Endothelial cell of umbilical vein (primary cell): ENCODE measurements around the gene NLRP4.

Source experiments
- EZH2 ChIP-seq: IDR thresholded peaks from 2 replicates; pipeline ENCODE4 v1.6.1; 2012; ENCODE audit warnings: borderline replicate concordance, low read depth, mild to moderate bottlenecking, moderate library complexity, low read length, inconsistent platforms; ENCODE audit not compliant: severe bottlenecking
- FOS ChIP-seq: IDR thresholded peaks from 2 replicates; pipeline ENCODE4 v1.6.1; 2011; ENCODE audit warnings: mild to moderate bottlenecking, low read length, moderate library complexity, borderline replicate concordance; ENCODE audit not compliant: insufficient read depth
- GATA2 ChIP-seq: IDR thresholded peaks from 2 replicates; pipeline ENCODE4 v1.7.0; 2011; ENCODE audit warnings: low read depth, mild to moderate bottlenecking, moderate library complexity, mixed read lengths, low read length; ENCODE audit not compliant: insufficient read length, insufficient read depth
- JUN ChIP-seq: IDR thresholded peaks from 2 replicates; pipeline ENCODE4 v1.6.1; 2011; ENCODE audit warnings: borderline replicate concordance, low read depth; ENCODE audit not compliant: insufficient read length, insufficient read depth
- MYC ChIP-seq: IDR thresholded peaks from one replicate; pipeline ENCODE4 v1.6.1; 2011; ENCODE audit warnings: mild to moderate bottlenecking, low read depth, low read length
- POLR2A ChIP-seq: IDR thresholded peaks from 2 replicates; pipeline ENCODE4 v1.6.1; 2012; ENCODE audit warnings: low read depth, mild to moderate bottlenecking, control low read depth, low read length
- POLR2AphosphoS5 ChIP-seq: IDR thresholded peaks from 2 replicates; pipeline ENCODE4 v1.6.1; 2012; ENCODE audit warnings: low read depth, mild to moderate bottlenecking, control low read depth, low read length, moderate library complexity; ENCODE audit not compliant: insufficient read depth
- TF ChIP-seq, protein P1 (sequence below), 2 donors: IDR thresholded peaks; 1 replicate in 1 of 2; 2 replicates in 1 of 2; pipeline ENCODE4 v1.5.1; 2011; ENCODE audit warnings: low read length in 2 of 2, mild to moderate bottlenecking in 2 of 2, moderate library complexity in 2 of 2, control low read depth in 1 of 2, inconsistent platforms in 1 of 2, low read depth in 1 of 2; ENCODE audit not compliant: insufficient read depth in 1 of 2; ENCODE audit errors: extremely low read depth in 1 of 2
- TF ChIP-seq, protein P2 (sequence below): IDR thresholded peaks from 2 replicates; pipeline ENCODE4 v1.6.1; 2011; ENCODE audit not compliant: insufficient read depth, insufficient read length

DNA sequence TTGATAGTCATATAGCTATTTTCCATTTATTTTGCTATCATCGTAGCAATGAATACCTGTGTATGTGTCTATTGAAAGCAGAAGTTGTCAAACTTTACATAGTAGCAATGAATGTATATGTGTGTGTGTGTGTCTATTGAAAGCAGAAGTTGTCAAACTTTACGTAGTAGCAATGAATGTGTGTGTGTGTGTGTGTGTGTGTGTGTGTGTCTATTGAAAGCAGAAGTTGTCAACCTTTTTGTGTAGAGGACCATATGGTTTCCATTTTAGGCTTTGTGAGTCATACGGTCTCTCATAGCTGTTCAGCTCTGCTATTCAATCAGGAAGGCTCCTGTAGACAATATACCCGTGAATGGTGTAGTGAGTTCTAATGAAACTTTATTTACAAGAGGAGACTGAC is 20.8 kb downstream of the NLRP4 start:
- TF ChIP-seq, protein P1, sequence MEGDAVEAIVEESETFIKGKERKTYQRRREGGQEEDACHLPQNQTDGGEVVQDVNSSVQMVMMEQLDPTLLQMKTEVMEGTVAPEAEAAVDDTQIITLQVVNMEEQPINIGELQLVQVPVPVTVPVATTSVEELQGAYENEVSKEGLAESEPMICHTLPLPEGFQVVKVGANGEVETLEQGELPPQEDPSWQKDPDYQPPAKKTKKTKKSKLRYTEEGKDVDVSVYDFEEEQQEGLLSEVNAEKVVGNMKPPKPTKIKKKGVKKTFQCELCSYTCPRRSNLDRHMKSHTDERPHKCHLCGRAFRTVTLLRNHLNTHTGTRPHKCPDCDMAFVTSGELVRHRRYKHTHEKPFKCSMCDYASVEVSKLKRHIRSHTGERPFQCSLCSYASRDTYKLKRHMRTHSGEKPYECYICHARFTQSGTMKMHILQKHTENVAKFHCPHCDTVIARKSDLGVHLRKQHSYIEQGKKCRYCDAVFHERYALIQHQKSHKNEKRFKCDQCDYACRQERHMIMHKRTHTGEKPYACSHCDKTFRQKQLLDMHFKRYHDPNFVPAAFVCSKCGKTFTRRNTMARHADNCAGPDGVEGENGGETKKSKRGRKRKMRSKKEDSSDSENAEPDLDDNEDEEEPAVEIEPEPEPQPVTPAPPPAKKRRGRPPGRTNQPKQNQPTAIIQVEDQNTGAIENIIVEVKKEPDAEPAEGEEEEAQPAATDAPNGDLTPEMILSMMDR (IDR thresholded peaks at IDR 0.05; ENCODE audit: extremely low read depth in 1 of 2, insufficient read depth in 1 of 2, low read depth in 1 of 2, low read length in 2 of 2): no peak
- TF ChIP-seq POLR2A (no peak), POLR2AphosphoS5 (no peak), JUN (no peak), EZH2 (no peak), FOS (no peak), MYC (no peak), GATA2 (no peak)
- TF ChIP-seq, protein P2, sequence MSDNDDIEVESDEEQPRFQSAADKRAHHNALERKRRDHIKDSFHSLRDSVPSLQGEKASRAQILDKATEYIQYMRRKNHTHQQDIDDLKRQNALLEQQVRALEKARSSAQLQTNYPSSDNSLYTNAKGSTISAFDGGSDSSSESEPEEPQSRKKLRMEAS: no peak
